Middle frontal gyrus (tissue), 1 donor: ENCODE measurements around the gene KRTAP10-4.
"Not testable (repeated sequence)": the region's sequence is repeated elsewhere in the genome, so short reads cannot be mapped to it uniquely, and the experiment has no call there.

Source experiments
- DNase-seq: peaks from one replicate; pipeline ENCODE4 v3.0.0-alpha.2; 2015; ENCODE audit warnings: low spot score; ENCODE audit errors: extremely low spot score

KRTAP10-4 gene

DNA sequence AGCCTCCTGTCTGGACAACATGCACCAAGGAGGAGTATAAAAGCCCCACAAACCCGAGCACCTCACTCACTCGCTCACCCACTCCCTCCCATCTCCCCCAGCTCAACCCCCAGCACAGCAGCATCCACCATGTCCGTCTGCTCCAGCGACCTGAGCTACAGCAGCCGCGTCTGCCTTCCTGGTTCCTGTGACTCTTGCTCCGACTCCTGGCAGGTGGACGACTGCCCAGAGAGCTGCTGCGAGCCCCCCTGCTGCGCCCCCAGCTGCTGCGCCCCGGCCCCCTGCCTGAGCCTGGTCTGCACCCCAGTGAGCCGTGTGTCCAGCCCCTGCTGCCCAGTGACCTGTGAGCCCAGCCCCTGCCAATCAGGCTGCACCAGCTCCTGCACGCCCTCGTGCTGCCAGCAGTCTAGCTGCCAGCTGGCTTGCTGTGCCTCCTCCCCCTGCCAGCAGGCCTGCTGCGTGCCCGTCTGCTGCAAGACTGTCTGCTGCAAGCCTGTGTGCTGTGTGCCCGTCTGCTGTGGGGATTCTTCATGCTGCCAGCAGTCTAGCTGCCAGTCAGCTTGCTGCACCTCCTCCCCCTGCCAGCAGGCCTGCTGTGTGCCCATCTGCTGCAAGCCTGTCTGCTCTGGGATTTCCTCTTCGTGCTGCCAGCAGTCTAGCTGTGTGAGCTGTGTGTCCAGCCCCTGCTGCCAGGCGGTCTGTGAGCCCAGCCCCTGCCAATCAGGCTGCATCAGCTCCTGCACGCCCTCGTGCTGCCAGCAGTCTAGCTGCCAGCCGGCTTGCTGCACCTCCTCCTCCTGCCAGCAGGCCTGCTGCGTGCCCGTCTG lies at the start of gene KRTAP10-4:
KRTAP10-4 (plus strand) TSS at position 100 of the 827 bp plus-strand sequence; CDS start at position 130, 30 bp downstream.
- not testable (repeated sequence) for DNase-seq

GRCh38 chr21:44524414-44525371 lies 48.8 kb upstream of the KRTAP10-4 start:
- no peak for DNase-seq

- DNase-seq: no peak
Observed at GRCh38 chr21:44525391-44526095, 48.0 kb upstream of the KRTAP10-4 start.

DNA sequence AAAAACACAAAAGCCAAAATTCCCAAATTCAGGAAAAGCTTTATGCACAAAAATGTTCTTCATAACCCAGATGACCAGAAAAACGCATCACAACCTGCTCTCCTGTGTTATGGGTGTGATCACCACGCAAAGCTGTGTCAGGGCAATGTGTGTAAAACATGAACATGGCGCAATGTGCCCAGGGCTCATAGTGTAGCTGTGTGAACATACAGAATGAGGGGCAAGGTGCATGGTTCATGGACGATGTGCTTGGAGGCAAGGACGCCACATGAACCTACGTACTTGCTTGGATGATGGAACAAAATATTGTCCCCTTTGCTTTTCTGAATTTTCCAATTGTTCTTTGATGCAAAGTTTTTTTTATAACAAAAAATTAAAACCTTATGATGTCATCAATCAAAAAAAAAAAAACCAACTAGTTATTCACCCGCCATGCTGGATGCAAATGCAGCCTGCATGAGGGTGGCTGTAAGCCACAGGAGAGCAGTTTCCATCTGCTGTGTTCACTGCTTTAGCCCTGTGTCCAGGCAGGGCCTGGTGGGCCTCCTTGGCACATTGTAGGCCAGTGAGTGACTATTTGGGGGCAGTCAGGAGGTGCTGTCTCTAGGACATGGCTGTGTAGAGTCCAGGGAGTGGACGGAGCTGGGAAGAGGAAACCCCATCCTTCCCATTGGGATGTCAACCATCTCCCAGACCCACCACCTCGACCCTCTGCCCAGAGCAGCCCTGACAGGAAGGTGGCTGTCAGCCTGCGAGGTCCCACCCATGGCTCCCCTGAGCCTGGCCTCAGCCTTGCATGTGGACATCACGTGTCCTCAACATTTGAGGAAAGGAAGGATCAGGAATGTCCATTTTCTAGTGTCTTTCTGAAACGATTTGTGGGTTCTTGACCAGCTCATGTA lies 47.2 kb upstream of the KRTAP10-4 start:
- DNase-seq: no peak

DNA sequence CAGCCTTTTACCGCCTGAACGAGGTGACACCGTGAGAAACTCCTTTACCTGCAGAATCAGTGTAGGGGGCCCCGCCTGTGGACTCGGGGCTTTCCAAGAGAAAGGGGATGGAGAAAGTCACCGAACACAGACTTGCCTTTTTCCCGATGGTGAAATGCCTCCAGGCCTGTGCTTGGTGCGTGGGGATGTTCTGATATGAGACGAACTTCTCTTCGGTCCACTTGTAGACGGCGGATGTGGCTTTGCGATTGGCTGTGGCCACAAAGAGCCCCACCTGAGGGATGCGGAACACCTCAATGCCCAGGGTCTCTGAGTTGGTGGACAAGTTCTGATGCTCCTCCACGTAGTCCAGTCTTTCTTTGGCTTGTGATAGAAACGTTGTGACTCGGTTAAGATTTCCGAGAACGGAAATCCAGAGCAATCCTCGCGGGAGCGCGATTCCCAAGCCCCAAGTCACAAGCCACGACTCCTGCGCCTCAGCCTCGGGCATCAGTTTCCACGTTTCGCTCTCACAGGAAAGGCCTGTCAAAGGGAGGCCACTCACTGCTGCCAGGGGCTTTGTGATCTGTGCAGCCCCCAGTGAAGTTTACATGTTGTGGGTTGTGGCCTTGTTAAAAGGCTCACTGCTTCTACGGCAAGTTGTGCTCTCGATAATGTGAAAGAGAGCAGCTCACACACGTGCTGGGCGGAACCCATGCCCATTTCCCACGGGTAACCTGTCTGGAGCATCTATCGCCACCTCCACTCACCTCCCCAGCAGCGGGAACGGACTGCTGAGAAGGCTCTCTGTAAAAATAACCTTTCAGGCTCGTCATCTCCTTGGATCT lies 46.2 kb upstream of the KRTAP10-4 start:
- no peak for DNase-seq

DNA sequence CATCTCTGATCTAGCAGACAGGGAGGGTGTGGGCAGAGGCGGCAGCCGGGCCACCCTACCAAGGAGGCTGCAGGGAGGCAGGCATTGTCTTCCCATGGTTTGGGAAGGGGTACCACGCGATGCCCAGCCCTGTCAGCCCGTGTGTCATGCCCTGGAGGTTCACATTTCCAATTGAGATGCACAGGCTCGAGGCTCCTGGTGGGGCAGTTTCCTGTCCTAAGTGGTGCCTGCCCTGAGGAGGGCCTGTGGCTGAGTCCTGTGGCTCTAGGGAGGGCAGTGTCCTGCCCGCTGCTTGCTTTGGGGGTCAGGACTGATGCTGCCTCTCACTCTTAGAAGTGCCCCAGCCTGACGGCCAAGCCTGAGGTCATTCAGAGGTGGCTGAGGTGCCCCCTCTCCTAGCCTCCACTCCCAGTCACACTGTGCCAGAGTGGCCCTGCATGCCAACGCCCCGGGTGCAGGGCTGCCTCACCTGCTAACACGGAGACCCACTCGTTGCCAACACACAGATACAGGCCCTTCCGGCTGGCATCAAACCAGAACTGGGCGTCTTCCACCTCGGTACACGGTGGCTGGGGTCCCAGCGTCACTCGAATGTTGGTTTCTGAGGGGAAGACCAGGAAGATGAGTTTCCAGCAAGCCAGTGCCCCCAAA lies 45.4 kb upstream of the KRTAP10-4 start:
- no peak for DNase-seq

GRCh38 chr21:44528634-44528995 lies 44.9 kb upstream of the KRTAP10-4 start:
- DNase-seq: no peak

DNA sequence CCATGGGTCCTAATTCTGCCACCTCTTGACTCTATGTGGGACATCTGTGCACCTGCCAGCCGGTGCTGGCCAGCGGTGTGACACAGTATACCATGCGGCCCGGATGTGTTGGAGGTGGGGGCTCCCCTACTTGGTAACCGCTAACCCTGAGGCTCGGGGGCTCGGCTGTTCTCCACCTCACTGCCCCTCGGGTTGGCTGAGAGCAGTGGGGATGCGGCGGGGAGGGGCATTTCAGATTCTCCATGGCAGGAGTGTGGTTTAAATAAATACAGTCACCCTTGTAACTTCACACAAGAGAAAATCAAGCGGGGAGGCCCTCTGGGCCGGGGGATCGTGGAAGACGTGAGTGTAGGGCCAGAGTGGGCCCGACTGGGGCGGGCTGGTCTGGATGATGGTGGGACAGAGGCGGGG lies 44.5 kb upstream of the KRTAP10-4 start:
- no peak for DNase-seq

DNA sequence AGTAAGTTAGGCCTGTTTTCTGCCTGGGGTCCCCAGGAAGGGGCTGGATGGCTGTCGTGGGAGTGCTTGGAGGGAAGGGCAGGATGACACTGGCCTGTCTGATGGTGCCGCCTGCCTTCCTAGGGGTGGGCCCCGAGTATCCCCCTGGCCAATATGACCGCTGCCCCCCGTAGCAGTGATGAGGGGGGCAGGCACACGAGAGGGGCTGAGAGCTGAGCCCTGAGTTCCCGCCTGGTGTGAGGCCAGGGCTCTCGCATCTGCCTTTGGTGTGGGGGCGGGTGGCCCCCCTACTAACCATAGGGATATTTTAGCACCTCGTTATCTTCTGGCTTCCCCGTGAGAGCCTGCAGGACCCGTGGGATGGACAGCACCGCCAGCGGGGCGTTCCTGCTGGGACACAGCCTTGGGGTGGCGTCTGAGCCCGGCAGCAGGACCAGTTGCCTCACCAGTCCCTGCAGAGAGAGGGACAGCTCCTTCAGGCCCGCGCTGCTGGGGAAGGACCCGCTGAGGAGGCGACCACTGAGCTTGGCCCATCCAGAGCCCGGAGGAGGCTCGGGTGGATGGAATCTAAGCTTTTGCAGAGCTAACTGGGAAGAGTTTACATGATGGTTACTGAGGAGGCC lies 43.9 kb upstream of the KRTAP10-4 start:
- no peak for DNase-seq

- no peak for DNase-seq
Observed at GRCh38 chr21:44530221-44530902, 43.2 kb upstream of the KRTAP10-4 start.

GRCh38 chr21:44530903-44531605 lies 42.5 kb upstream of the KRTAP10-4 start:
- DNase-seq: no peak

GRCh38 chr21:44531606-44532564 lies 41.6 kb upstream of the KRTAP10-4 start:
- DNase-seq: no peak

DNA sequence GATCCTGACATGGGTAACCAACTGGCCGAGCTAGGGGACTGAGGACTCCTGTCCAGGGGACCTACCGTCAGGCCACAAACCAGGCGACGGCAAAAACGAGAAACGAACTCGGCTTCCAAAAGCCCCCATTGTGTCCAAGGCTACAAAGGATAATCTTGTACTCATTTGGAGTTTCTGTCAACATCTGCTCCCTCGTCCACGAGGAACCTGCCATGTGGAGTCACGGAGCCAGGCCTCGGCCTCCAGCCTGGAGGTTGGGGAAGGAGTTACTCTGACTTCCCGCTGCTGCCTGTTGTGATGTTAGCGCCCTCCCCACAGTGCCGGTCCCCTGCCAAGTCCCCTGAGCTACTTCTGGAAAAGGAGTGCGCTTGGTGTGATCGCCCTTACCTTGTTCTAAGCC lies 40.8 kb upstream of the KRTAP10-4 start:
- DNase-seq: no peak

GRCh38 chr21:44533121-44533890 lies 40.2 kb upstream of the KRTAP10-4 start:
- DNase-seq: no peak

DNA sequence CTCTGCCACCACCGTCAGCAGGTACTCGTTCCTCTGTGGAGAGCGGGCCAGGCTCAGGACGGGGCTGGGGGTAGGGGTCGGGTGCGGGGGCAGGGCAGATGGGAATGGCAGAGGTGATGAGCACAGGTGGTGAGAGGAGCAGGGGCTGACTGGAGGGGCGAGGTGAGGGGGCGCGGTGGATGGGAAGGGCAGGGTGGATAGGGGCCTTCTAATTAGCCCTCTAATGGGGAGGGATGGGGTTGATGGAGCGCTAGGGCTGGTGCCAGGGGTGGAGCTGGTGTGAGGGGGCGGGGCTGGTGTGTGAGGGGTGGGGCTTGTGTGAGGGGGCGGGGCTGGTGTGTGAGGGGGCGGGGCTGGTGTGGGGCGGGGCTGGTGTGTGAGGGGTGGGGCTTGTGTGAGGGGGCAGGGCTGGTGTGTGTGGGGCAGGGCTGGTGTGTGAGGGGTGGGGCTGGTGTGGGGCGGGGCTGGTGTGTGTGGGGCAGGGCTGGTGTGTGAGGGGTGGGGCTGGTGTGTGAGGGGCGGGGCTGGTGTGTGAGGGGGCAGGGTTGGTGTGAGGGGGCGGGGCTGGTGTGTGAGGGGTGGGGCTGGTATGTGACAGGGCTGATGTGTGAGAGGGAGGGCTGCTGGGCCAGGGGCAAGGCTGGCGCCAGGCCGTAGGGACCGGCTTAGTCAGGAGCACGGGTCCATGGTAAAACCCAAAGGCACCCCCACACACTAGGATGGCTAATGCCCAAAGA lies 39.5 kb upstream of the KRTAP10-4 start:
- DNase-seq: no peak
